OCI-LY7 (cell line): Measurements from ENCODE around the gene KCNMA1. TPM values are rescaled to one million over a fixed set of nuclear protein-coding genes. Genes with fewer than 3 reads are reported as not detected.

Experiments used
- BruUV-seq: library from RNA; stranded (reverse); fragments of 400-500 nt; replicated peaks from 2 replicates; lab custom pipeline; 2021; lab: Mats Ljungman, UMichigan
- CTCF ChIA-PET: fragments of 300-600 bp; sonication (Branson Sonifier 250); formaldehyde crosslinking; loops from one replicate; lab custom pipeline; 2022; ENCODE audit warnings: antibody characterized with exemption; ENCODE audit not compliant: unreplicated experiment; lab: Charles Lee
- POLR2A ChIA-PET: fragments of 300-600 bp; sonication (Branson Sonifier 250); formaldehyde crosslinking; loops from one replicate; lab custom pipeline; 2022; ENCODE audit warnings: antibody characterized with exemption; lab: Charles Lee
- DNase-seq: peaks from one replicate; pipeline ENCODE4 v3.0.0-alpha.2; 2015; ENCODE audit warnings: low spot score
- H2AFZ ChIP-seq: fragments of 200-600 bp; sonication (generic), shearing (Covaris generic); 2 replicates; pipeline ENCODE4 v1.6.1; 2014; ENCODE audit warnings: mild to moderate bottlenecking, antibody characterized with exemption, low read length, moderate library complexity
- H3K27ac ChIP-seq: fragments of 200-600 bp; sonication (generic); 2 replicates; pipeline ENCODE4 v1.5.1; 2014; ENCODE audit warnings: mixed run types, low read depth, mild to moderate bottlenecking, moderate library complexity, low read length, inconsistent platforms; ENCODE audit not compliant: poor library complexity, severe bottlenecking
- H3K36me3 ChIP-seq: fragments of 200-600 bp; sonication (generic); 2 replicates; pipeline ENCODE4 v1.6.1; 2014; ENCODE audit warnings: mild to moderate bottlenecking, antibody characterized with exemption, low read length, moderate library complexity, mixed read lengths; ENCODE audit not compliant: insufficient read depth
- H3K4me1 ChIP-seq: fragments of 200-600 bp; sonication (generic); 2 replicates; pipeline ENCODE4 v1.5.1; 2014; ENCODE audit warnings: mild to moderate bottlenecking, low read length; ENCODE audit not compliant: insufficient read depth, poor library complexity, severe bottlenecking
- H3K4me2 ChIP-seq: fragments of 200-600 bp; sonication (generic); 2 replicates; pipeline ENCODE4 v1.6.1; 2014; ENCODE audit warnings: mild to moderate bottlenecking, low read length
- H3K4me3 ChIP-seq: fragments of 200-600 bp; sonication (generic); 2 replicates; pipeline ENCODE4 v1.5.1; 2014; ENCODE audit warnings: mild to moderate bottlenecking, low read depth, low read length; ENCODE audit not compliant: poor library complexity, severe bottlenecking
- H3K79me2 ChIP-seq: fragments of 200-600 bp; sonication (generic); 2 replicates; pipeline ENCODE4 v1.6.1; 2016; ENCODE audit warnings: low read depth, mild to moderate bottlenecking, low read length, moderate library complexity, mixed read lengths; ENCODE audit not compliant: insufficient read depth
- H3K9me2 ChIP-seq: fragments of 200-600 bp; sonication (generic); 2 replicates; pipeline ENCODE4 v1.6.1; 2016; ENCODE audit warnings: mild to moderate bottlenecking, low read length, mixed read lengths; ENCODE audit not compliant: insufficient read depth
- H3K9me3 ChIP-seq: fragments of 200-600 bp; sonication (generic); 2 replicates; pipeline ENCODE4 v1.6.1; 2014; ENCODE audit warnings: mild to moderate bottlenecking, mixed run types, low read length, mixed read lengths
- H4K20me1 ChIP-seq: fragments of 200-600 bp; sonication (generic); 2 replicates; pipeline ENCODE4 v1.6.1; 2014; ENCODE audit warnings: mild to moderate bottlenecking, antibody characterized with exemption, low read length, moderate library complexity, mixed read lengths; ENCODE audit not compliant: insufficient read depth
- CTCF ChIP-seq: fragments of 200-600 bp; sonication (generic); conservative IDR thresholded peaks from 2 replicates; pipeline ENCODE4 v1.5.1; 2014; ENCODE audit warnings: mild to moderate bottlenecking, antibody characterized with exemption, low read length, moderate library complexity, mixed read lengths
- EZH2phosphoT487 ChIP-seq: fragments of 200-600 bp; sonication (generic); IDR thresholded peaks from 2 replicates; pipeline ENCODE4 v1.6.1; 2018; ENCODE audit warnings: low read depth, borderline replicate concordance, mild to moderate bottlenecking, mixed run types, antibody characterized with exemption, low read length, moderate library complexity, mixed read lengths
- intact Hi-C: fragments of 100-400 bp; cut with micrococcal nuclease; formaldehyde crosslinking; loops from one replicate; pipeline ENCODE4 v1.10.0; 2022; ENCODE audit not compliant: unreplicated experiment
- total RNA-seq, 2 experiments: library from RNA; depleted of rRNA in 1 of 2; stranded (reverse); fragments of >200 nt in 1 of 2; shearing (Covaris generic) in 1 of 2; gene quantifications; 2 replicates each; pipeline ENCODE4 v1.2.3, GENCODE V29; 2014 to 2022

Gene KCNMA1
- total RNA-seq, 2 experiments from 2014 or later = not detected

DNA sequence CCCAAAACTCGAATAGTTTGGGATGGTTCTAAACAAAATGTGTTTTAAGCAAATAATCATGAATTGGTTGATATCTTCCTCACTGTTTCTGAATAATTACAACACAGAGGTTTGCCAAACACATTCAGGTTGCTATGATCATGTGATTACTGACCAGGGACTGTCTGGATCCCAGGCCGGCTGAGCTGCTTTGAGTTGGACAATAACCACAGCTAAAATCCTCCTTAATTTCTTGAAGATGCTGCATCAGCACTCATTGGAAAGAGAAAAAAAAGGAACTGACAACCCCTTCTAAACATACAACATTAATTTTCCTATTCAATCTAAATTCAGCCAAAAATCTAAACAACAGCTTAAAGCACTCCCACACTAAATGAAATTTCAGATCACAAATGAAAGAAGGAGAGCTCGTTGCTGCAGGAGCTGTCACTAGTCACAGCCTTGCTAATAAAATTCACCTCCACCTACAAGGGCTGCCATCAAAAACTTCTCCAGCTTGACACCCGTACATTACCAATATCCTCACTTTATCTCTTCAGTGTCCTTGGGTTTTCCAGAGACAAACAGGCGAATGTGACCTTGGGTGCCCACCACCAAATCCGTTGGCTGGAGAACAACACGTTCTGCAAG is 560.2 kb downstream of the KCNMA1 start:
- H4K20me1 ChIP-seq = no peaks in the 10 kb centered on the region
- no peaks in the 10 kb centered on the region for H3K36me3 ChIP-seq
- H3K4me3 ChIP-seq = no peak overlapping the region
- ChIA-PET POLR2A (no interaction called here), CTCF (no interaction called here)
- intact Hi-C loops = no loop called here
- TF ChIP-seq EZH2phosphoT487 = no peak
- TF ChIP-seq CTCF = no peak
- no peak for DNase-seq
- no peak overlapping the region for H2AFZ ChIP-seq
- no peaks in the 10 kb centered on the region for H3K9me2 ChIP-seq
- no peaks in the 10 kb centered on the region for H3K9me3 ChIP-seq
- H3K79me2 ChIP-seq = no peaks in the 10 kb centered on the region
- H3K4me1 ChIP-seq = no peaks in the 10 kb centered on the region
- H3K27ac ChIP-seq = no peak overlapping the region
- no TSS peak for BruUV-seq
- no peak overlapping the region for H3K4me2 ChIP-seq

DNA sequence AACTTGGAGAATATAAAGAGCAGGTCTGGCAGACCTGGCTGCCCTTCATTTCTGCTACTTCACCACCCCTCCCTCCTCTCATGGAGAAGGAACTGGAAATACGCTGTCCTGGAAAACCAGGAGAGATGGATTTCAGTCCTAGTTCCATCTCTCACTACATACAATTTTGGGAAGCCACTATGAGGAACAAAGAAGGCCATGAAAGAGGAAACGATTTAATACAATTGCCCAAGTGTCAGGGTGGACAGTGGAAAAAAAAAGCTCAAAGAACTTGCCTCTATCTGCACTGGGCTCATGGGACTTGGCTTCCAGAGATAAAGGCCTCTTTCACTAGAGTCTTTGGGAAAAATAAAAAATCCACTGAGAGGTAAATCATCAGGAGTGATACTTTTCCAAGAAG is 561.7 kb downstream of the KCNMA1 start:
- TF ChIP-seq EZH2phosphoT487 = no peak
- TF ChIP-seq CTCF = no peak
- Histone ChIP-seq H3K79me2 (no peaks in the 10 kb centered on the region), H3K9me3 (no peaks in the 10 kb centered on the region), H3K27ac (no peak overlapping the region), H4K20me1 (no peaks in the 10 kb centered on the region), H2AFZ (no peak overlapping the region), H3K4me2 (no peak overlapping the region), H3K4me3 (no peak overlapping the region), H3K4me1 (no peaks in the 10 kb centered on the region), H3K9me2 (no peaks in the 10 kb centered on the region), H3K36me3 (no peaks in the 10 kb centered on the region)
- ChIA-PET POLR2A (no interaction called here), CTCF (no interaction called here)
- intact Hi-C loops = no loop called here
- DNase-seq = no peak
- no TSS peak for BruUV-seq

DNA sequence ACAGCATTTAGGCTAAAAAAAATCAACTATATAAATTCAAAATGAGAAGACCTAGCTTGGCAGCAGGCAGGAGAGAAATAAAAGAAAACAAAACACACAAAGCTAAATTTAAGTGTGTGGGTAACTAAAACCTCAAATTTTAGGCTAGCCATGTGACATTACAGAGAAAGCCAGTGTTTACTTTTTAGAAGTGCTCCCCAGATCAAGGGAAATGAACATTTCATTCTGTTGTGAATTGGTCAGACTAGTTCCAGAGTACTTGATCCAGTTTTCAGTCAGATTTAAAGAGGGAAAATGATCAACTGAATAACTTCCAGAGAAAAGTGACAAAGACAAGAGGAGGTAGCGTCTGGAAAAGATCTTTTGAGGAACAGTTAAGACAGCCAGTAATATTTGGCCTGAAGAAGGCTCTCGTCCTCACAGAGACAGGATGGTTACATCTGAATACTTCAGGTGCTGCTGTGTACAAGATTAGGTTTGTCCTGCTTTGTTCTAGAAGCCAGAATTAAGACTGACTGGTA is 563.4 kb downstream of the KCNMA1 start:
- Histone ChIP-seq H2AFZ (no peak overlapping the region), H4K20me1 (no peaks in the 10 kb centered on the region), H3K9me3 (no peaks in the 10 kb centered on the region), H3K4me3 (no peak overlapping the region), H3K36me3 (no peaks in the 10 kb centered on the region), H3K4me2 (no peak overlapping the region), H3K79me2 (no peaks in the 10 kb centered on the region), H3K27ac (no peak overlapping the region), H3K4me1 (no peaks in the 10 kb centered on the region), H3K9me2 (no peaks in the 10 kb centered on the region)
- TF ChIP-seq CTCF = no peak
- no peak for TF ChIP-seq EZH2phosphoT487
- BruUV-seq = no TSS peak
- no peak for DNase-seq
- CTCF ChIA-PET = no interaction called here
- POLR2A ChIA-PET = no interaction called here
- intact Hi-C loops = no loop called here
